Central memory CD4-positive, alpha-beta T cell (primary cell): ENCODE results near the gene TENM4.

ENCODE experiments used
- DNase-seq: peaks from one replicate; pipeline ENCODE4 v3.0.0; 2022

Gene TENM4

GRCh38 chr11:79290761-79291160, 150.1 kb downstream of the TENM4 start:
- DNase-seq = no peak

GRCh38 chr11:79287952-79288351, 152.9 kb downstream of the TENM4 start:
- no peak for DNase-seq

- DNase-seq = no peak
These were observed 155.1 kb downstream of the TENM4 start for GRCh38 chr11:79285756-79286155.

- DNase-seq = no peak
These were observed 164.0 kb downstream of the TENM4 start for GRCh38 chr11:79276736-79277325.

- no peak for DNase-seq
These were observed 166.0 kb downstream of the TENM4 start for GRCh38 chr11:79274636-79275331.

- DNase-seq = no peak
These were observed 167.0 kb downstream of the TENM4 start for GRCh38 chr11:79273781-79274180.

GRCh38 chr11:79269611-79270307, 171.1 kb downstream of the TENM4 start:
- no peak for DNase-seq

GRCh38 chr11:79266396-79266795, 174.4 kb downstream of the TENM4 start:
- DNase-seq = no peak

GRCh38 chr11:79265756-79266322, 175.0 kb downstream of the TENM4 start:
- no peak for DNase-seq

GRCh38 chr11:79264284-79264683, 176.5 kb downstream of the TENM4 start:
- no peak for DNase-seq

GRCh38 chr11:79263001-79263400, 177.8 kb downstream of the TENM4 start:
- no peak for DNase-seq

- no peak for DNase-seq
These were observed 178.6 kb downstream of the TENM4 start for GRCh38 chr11:79262221-79262620.

GRCh38 chr11:79261684-79262083, 179.1 kb downstream of the TENM4 start:
- DNase-seq = no peak

GRCh38 chr11:79259800-79260199, 181.0 kb downstream of the TENM4 start:
- no peak for DNase-seq

- DNase-seq = no peak
These were observed 182.3 kb downstream of the TENM4 start for GRCh38 chr11:79258576-79258975.

- no peak for DNase-seq
These were observed 184.9 kb downstream of the TENM4 start for GRCh38 chr11:79255965-79256364.

GRCh38 chr11:79253280-79253679, 187.6 kb downstream of the TENM4 start:
- DNase-seq = no peak

GRCh38 chr11:79249295-79249993, 191.4 kb downstream of the TENM4 start:
- DNase-seq = no peak

- no peak for DNase-seq
These were observed 196.0 kb downstream of the TENM4 start for GRCh38 chr11:79244798-79245197.

- DNase-seq = no peak
These were observed 196.5 kb downstream of the TENM4 start for GRCh38 chr11:79244241-79244772.

GRCh38 chr11:79243422-79244210, 197.2 kb downstream of the TENM4 start:
- no peak for DNase-seq

- DNase-seq = no peak
These were observed 198.2 kb downstream of the TENM4 start for GRCh38 chr11:79242616-79243015.
